Measurements from ENCODE around the gene LYSMD3. TPM values are rescaled to one million over a fixed set of nuclear protein-coding genes. Genes with fewer than 3 reads are reported as not detected.

The LYSMD3 gene
- total RNA-seq, 4 donors from 2014 or later, result 7.9 to 15.7 (median 14.3) TPM

- TF ChIP-seq, protein P1, sequence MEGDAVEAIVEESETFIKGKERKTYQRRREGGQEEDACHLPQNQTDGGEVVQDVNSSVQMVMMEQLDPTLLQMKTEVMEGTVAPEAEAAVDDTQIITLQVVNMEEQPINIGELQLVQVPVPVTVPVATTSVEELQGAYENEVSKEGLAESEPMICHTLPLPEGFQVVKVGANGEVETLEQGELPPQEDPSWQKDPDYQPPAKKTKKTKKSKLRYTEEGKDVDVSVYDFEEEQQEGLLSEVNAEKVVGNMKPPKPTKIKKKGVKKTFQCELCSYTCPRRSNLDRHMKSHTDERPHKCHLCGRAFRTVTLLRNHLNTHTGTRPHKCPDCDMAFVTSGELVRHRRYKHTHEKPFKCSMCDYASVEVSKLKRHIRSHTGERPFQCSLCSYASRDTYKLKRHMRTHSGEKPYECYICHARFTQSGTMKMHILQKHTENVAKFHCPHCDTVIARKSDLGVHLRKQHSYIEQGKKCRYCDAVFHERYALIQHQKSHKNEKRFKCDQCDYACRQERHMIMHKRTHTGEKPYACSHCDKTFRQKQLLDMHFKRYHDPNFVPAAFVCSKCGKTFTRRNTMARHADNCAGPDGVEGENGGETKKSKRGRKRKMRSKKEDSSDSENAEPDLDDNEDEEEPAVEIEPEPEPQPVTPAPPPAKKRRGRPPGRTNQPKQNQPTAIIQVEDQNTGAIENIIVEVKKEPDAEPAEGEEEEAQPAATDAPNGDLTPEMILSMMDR (IDR thresholded peaks at IDR 0.05 in 4 of 5, conservative IDR thresholded peaks at IDR 0.05 in 1 of 5), result no peak
- TF ChIP-seq POLR2A (IDR thresholded peaks at IDR 0.05), result no peak
- in situ Hi-C loops (cut with MboI; ENCODE audit: low sequenced_read_pairs in 4 of 4), result loop anchor here in 1 of 4 donors (25.0 kb wide), 1 partner anchor 138 kb away; the partner anchor contains the start of gene CETN3
- H3K4me3 ChIP-seq, result no peak overlapping the region
- no peaks in the 10 kb centered on the region for H3K4me1 ChIP-seq
- intact Hi-C loops (cut with DNase I; ENCODE audit: low total_unique reads), result no loop called here
- H3K36me3 ChIP-seq, result no peaks in the 10 kb centered on the region
- H3K27ac ChIP-seq, result no peak overlapping the region
- H3K27me3 ChIP-seq, result no peaks in the 10 kb centered on the region
- no peak for DNase-seq
- H3K9me3 ChIP-seq, result no peaks in the 10 kb centered on the region
- no peak for ATAC-seq
Measured at GRCh38 chr5:90549729-90550275, 20.4 kb upstream of the LYSMD3 start.

GRCh38 chr5:90549223-90549622 is 19.8 kb upstream of the LYSMD3 start:
- intact Hi-C loops (cut with DNase I; ENCODE audit: low total_unique reads), result no loop called here
- Histone ChIP-seq H3K9me3 (no peaks in the 10 kb centered on the region), H3K27ac (no peak overlapping the region), H3K4me3 (no peak overlapping the region), H3K4me1 (no peaks in the 10 kb centered on the region), H3K27me3 (no peaks in the 10 kb centered on the region), H3K36me3 (no peaks in the 10 kb centered on the region)
- in situ Hi-C loops (cut with MboI; ENCODE audit: low sequenced_read_pairs in 4 of 4), result loop anchor here in 1 of 4 donors (25.0 kb wide), 1 partner anchor 137 kb away; the partner anchor contains the start of gene CETN3
- DNase-seq, result no peak
- TF ChIP-seq, protein P1 (IDR thresholded peaks at IDR 0.05 in 4 of 5, conservative IDR thresholded peaks at IDR 0.05 in 1 of 5), result no peak
- no peak for TF ChIP-seq POLR2A (IDR thresholded peaks at IDR 0.05)
- no peak for ATAC-seq

DNA sequence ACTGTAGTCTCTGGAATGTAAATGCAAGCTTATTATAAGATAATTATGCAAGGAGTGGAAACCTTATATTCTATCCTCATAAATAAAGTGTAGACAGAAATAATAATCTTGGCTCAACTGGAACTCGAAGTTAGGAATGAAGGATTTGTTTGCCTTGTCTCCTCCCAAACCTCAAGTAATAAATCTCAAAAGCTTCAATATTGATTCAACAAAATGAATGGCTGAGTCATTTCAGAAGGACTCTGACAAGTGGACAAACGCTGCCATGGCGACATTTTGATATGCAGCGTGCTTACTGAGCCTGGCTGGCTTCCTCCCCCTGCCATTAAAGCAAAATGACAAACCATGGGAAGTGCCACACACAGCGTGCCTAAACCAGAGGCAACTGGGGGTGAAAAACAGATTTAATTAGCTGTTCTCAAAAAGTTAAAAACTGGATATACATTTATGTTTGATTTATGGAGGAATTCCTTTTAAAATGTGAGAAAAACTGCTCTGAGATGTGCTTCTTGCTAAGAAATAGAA is 18.7 kb upstream of the LYSMD3 start:
- Histone ChIP-seq H3K27ac (no peak overlapping the region), H3K4me3 (no peak overlapping the region), H3K27me3 (no peaks in the 10 kb centered on the region), H3K9me3 (no peaks in the 10 kb centered on the region), H3K4me1 (no peaks in the 10 kb centered on the region), H3K36me3 (no peaks in the 10 kb centered on the region)
- ATAC-seq, result peak in 1 of 2 donors; percentile 36
- intact Hi-C loops (cut with DNase I; ENCODE audit: low total_unique reads), result no loop called here
- in situ Hi-C loops (cut with MboI; ENCODE audit: low sequenced_read_pairs in 4 of 4), result loop anchor here in 1 of 4 donors (25.0 kb wide), 1 partner anchor 136 kb away; the partner anchor contains the start of gene CETN3
- TF ChIP-seq POLR2A (IDR thresholded peaks at IDR 0.05), result no peak
- TF ChIP-seq, protein P1 (IDR thresholded peaks at IDR 0.05 in 4 of 5, conservative IDR thresholded peaks at IDR 0.05 in 1 of 5), result no peak
- DNase-seq, result no peak

DNA sequence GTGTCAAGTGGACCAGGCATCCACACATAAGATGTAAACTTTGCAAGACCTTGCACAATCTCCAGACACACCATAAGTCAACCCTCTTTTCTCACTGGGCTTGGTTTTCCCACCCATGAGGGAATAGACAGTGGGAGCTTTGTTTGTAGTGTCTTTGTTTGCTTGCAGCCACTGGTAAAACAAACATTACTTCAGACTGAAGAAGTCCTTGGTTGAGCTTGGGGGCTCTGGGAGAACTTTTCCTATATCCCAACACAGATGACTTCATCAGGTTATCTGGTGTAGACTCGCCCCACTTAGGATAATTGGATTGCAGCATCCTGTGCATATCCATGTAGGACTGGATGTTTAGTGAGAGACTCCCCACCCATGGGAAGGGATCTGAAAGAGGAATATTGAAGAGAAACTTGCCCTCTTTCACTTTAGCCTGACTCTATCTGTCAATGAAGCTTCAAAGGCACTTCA is 17.7 kb upstream of the LYSMD3 start:
- no peak overlapping the region for H3K4me3 ChIP-seq
- no peak for TF ChIP-seq POLR2A (IDR thresholded peaks at IDR 0.05)
- TF ChIP-seq, protein P1 (IDR thresholded peaks at IDR 0.05 in 4 of 5, conservative IDR thresholded peaks at IDR 0.05 in 1 of 5), result no peak

More for the DNA sequence above, 17.7 kb upstream of the LYSMD3 start:
- Histone ChIP-seq H3K27me3 (no peaks in the 10 kb centered on the region), H3K36me3 (no peaks in the 10 kb centered on the region), H3K27ac (no peak overlapping the region), H3K4me1 (no peaks in the 10 kb centered on the region), H3K9me3 (no peaks in the 10 kb centered on the region)
- ATAC-seq, result no peak
- in situ Hi-C loops (cut with MboI; ENCODE audit: low sequenced_read_pairs in 4 of 4) (loop anchor here in 1 of 4 donors (25.0 kb wide), 1 partner anchor 135 kb away; the partner anchor contains the start of gene CETN3), intact Hi-C loops (cut with DNase I; ENCODE audit: low total_unique reads) (no loop called here)
- no peak for DNase-seq

Measured in gastrocnemius medialis (tissue), 4 donors.